Measurements from ENCODE around the gene WDR70. TPM values are rescaled to one million over a fixed set of nuclear protein-coding genes. Genes with fewer than 3 reads are reported as not detected.
"Not testable (repeated sequence)": the region's sequence is repeated elsewhere in the genome, so short reads cannot be mapped to it uniquely, and the experiment has no call there.

Gene WDR70
- total and polyA plus RNA-seq, 10 of the 15 experiments (the other 5 are each of a cell fraction or from before 2014, with no cell fraction given), result 10.9 to 33.6 (median 29.1) TPM

DNA sequence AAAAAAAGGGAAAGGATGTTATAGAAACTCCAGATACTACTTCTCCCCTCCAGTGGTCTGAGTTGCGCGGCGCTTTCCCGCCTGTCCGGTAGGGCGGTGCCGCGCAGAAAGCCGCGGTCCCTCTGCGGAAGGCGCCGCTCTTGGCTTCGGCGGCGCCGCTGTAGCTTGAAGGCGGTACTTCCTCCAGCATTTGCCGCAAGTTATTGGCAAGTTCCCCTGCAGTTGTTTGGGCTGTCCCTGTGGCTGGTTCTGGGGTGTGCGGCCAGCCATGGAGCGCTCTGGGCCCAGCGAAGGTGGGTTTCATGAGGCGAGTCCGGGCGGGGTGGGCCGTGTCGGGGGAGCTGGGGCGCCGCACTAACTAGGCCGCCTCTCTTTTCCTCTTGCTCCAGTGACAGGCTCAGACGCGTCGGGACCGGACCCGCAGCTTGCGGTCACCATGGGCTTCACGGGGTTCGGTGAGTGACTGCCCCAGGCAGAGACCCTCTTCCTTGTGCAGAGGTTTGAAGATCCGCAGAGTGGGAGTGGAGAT lies at the start of gene WDR70 (continued):
- TF ChIP-seq EGR1 (IDR thresholded peaks at IDR 0.05; ENCODE audit: borderline replicate concordance in 1 of 2, low read depth in 2 of 2, low read length in 2 of 2) (peak in 1 of 2 experiments; percentile 89; a peak in 2 of 3 replicates), JUND (IDR thresholded peaks at IDR 0.05; ENCODE audit: low read depth, low read length) (0 out of 2 replicates have a peak, but pooled peaks have one; percentile 3), RUNX3 (IDR thresholded peaks at IDR 0.05; ENCODE audit: low read length) (peak; percentile 80), POU2F2 (IDR thresholded peaks at IDR 0.05; ENCODE audit: borderline replicate concordance, low read depth, low read length) (peak; percentile 62; the same call in 2 of the 3 replicates), TAF1 (IDR thresholded peaks at IDR 0.05; ENCODE audit: borderline replicate concordance, low read depth, low read length) (peak; percentile 71; the same call in 1 of the 2 replicates), SIX5 (IDR thresholded peaks at IDR 0.05; ENCODE audit: low read depth, low read length, severe bottlenecking) (peak; percentile 47), HCFC1 (IDR thresholded peaks at IDR 0.05; ENCODE audit: low read length) (peak; percentile 74), SMARCA5 (IDR thresholded peaks at IDR 0.05) (peak; percentile 69; the same call in 1 of the 2 replicates), CBFB (IDR thresholded peaks at IDR 0.05; ENCODE audit: low read depth) (peak; percentile 51; the same call in 1 of the 2 replicates), CBX5 (IDR thresholded peaks at IDR 0.05; ENCODE audit: low read depth) (peak; percentile 83; the same call in 1 of the 2 replicates), SPI1 (IDR thresholded peaks at IDR 0.05; ENCODE audit: borderline replicate concordance, insufficient read depth, low read depth, low read length) (peak; percentile 10; the same call in 1 of the 2 replicates), CHD2 (IDR thresholded peaks at IDR 0.05; ENCODE audit: borderline replicate concordance, low read depth, low read length) (0 out of 2 replicates have a peak, but pooled peaks have one; percentile 41), SP1 (IDR thresholded peaks at IDR 0.05; ENCODE audit: low read depth, low read length) (peak; percentile 61), NFYB (IDR thresholded peaks at IDR 0.05; ENCODE audit: insufficient read depth, low read depth, low read length) (0 out of 2 replicates have a peak, but pooled peaks have one; percentile 29), MXI1 (IDR thresholded peaks at IDR 0.05; ENCODE audit: low read depth, low read length) (peak; percentile 68)
- TF ChIP-seq, protein P1, sequence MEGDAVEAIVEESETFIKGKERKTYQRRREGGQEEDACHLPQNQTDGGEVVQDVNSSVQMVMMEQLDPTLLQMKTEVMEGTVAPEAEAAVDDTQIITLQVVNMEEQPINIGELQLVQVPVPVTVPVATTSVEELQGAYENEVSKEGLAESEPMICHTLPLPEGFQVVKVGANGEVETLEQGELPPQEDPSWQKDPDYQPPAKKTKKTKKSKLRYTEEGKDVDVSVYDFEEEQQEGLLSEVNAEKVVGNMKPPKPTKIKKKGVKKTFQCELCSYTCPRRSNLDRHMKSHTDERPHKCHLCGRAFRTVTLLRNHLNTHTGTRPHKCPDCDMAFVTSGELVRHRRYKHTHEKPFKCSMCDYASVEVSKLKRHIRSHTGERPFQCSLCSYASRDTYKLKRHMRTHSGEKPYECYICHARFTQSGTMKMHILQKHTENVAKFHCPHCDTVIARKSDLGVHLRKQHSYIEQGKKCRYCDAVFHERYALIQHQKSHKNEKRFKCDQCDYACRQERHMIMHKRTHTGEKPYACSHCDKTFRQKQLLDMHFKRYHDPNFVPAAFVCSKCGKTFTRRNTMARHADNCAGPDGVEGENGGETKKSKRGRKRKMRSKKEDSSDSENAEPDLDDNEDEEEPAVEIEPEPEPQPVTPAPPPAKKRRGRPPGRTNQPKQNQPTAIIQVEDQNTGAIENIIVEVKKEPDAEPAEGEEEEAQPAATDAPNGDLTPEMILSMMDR (IDR thresholded peaks at IDR 0.05 in 2 of 3, conservative IDR thresholded peaks at IDR 0.05 in 1 of 3; ENCODE audit: control insufficient read depth in 2 of 3, extremely low read depth in 1 of 3, insufficient read depth in 1 of 3, low read depth in 3 of 3, low read length in 3 of 3), result peak; percentile 75 to 78 (median 78)
- TF ChIP-seq, protein P2, sequence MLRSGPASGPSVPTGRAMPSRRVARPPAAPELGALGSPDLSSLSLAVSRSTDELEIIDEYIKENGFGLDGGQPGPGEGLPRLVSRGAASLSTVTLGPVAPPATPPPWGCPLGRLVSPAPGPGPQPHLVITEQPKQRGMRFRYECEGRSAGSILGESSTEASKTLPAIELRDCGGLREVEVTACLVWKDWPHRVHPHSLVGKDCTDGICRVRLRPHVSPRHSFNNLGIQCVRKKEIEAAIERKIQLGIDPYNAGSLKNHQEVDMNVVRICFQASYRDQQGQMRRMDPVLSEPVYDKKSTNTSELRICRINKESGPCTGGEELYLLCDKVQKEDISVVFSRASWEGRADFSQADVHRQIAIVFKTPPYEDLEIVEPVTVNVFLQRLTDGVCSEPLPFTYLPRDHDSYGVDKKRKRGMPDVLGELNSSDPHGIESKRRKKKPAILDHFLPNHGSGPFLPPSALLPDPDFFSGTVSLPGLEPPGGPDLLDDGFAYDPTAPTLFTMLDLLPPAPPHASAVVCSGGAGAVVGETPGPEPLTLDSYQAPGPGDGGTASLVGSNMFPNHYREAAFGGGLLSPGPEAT (IDR thresholded peaks at IDR 0.05; ENCODE audit: low read depth), result peak; percentile 65
- TF ChIP-seq, protein P3, sequence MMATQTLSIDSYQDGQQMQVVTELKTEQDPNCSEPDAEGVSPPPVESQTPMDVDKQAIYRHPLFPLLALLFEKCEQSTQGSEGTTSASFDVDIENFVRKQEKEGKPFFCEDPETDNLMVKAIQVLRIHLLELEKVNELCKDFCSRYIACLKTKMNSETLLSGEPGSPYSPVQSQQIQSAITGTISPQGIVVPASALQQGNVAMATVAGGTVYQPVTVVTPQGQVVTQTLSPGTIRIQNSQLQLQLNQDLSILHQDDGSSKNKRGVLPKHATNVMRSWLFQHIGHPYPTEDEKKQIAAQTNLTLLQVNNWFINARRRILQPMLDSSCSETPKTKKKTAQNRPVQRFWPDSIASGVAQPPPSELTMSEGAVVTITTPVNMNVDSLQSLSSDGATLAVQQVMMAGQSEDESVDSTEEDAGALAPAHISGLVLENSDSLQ (IDR thresholded peaks at IDR 0.05), result peak; percentile 25

DNA sequence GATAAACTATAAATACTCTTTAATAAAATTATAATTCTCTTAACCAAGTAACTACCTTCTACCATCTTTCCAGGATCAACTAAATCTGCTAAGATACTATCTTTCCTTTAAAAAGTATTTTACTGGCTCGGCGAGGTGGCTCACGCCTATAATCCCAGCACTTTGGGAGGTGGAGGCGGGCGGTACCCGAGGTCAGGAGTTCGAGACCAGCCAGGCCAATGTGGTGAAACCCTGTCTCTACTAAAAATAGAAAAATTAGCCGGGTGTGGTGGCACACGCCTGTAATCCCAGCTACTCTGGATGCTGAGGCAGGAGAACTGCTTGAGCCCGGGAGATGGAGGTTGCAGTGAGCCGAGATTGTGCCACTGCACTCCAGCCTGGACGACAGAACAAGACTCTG lies 44.4 kb upstream of the WDR70 start:
- H3K9ac ChIP-seq (ENCODE audit: control insufficient read depth, insufficient read depth, low read length); ATAC-seq; H3K9me3 ChIP-seq (replicated peaks; ENCODE audit: control insufficient read depth, insufficient read depth, low read length); H3K27ac ChIP-seq (ENCODE audit: control insufficient read depth, insufficient read depth); POLR2A ChIA-PET; intact Hi-C loops (cut with micrococcal nuclease; ENCODE audit: unreplicated experiment); DNase-seq (ENCODE audit: low read depth, low spot score); in situ Hi-C loops (cut with MboI); H3K4me2 ChIP-seq (ENCODE audit: control insufficient read depth, insufficient read depth); H4K20me1 ChIP-seq (ENCODE audit: control insufficient read depth, insufficient read depth); RAD21 ChIA-PET (ENCODE audit: unreplicated experiment); FAIRE-seq; BruUV-seq (replicated peaks); H3K4me3 ChIP-seq; H3K79me2 ChIP-seq (ENCODE audit: control insufficient read depth, insufficient read depth, low read length); H2AFZ ChIP-seq (ENCODE audit: control insufficient read depth, low read depth, low read length); SMC1A ChIA-PET (ENCODE audit: uncharacterized antibody, unreplicated experiment); H3K4me1 ChIP-seq (ENCODE audit: control insufficient read depth, insufficient read depth, low read length); H3K27me3 ChIP-seq (replicated peaks in 1 of 2; ENCODE audit: control insufficient read depth in 2 of 2, insufficient read depth in 2 of 2, low read length in 1 of 2): not testable (repeated sequence)
- peaks cover 3 to 21% of the 10 kb centered on the region in 2 experiments for H3K36me3 ChIP-seq (ENCODE audit: control insufficient read depth in 2 of 2, insufficient read depth in 2 of 2, low read length in 1 of 2)
- CTCF ChIA-PET, result interaction anchor here (0.7 kb wide), 1 partner anchor 192 kb away, joined by 3 read pairs; no protein-coding TSS in a partner anchor
- WGBS (ENCODE audit: insufficient coverage, insufficient replicate concordance, low lambda C conversion rate, missing lambda C conversion rate), result 92% methylated on average over 11 of the region's 12 CpGs

Measured in GM12878 (cell line).